SK-N-SH treated with all-trans-retinoic acid at 6 μM for 48 hours (cell line): ENCODE results near the gene ZNF214.

ENCODE experiments used
- ARNTL ChIP-seq: fragments of 450-650 bp; formaldehyde crosslinking; IDR thresholded peaks from 2 replicates; pipeline ENCODE4 v1.5.0; 2020; ENCODE audit warnings: low read depth, mild to moderate bottlenecking, moderate library complexity, borderline replicate concordance
- ESRRG ChIP-seq: fragments of 250-450 bp; sonication (Bioruptor Pico); IDR thresholded peaks from 2 replicates; pipeline ENCODE4 v1.6.1; 2021; ENCODE audit warnings: mild to moderate bottlenecking
- RARB ChIP-seq: fragments of 250-450 bp; sonication (Bioruptor Pico); IDR thresholded peaks from 2 replicates; pipeline ENCODE4 v1.8.0; 2021; ENCODE audit warnings: mild to moderate bottlenecking, moderate library complexity
- ZFP3 ChIP-seq: fragments of 250-450 bp; sonication (Bioruptor Pico); IDR thresholded peaks from 2 replicates; pipeline ENCODE4 v1.5.0; 2020; ENCODE audit warnings: mild to moderate bottlenecking, moderate library complexity
- ZFP30 ChIP-seq: fragments of 450-650 bp; formaldehyde crosslinking; IDR thresholded peaks from 2 replicates; pipeline ENCODE4 v1.5.0; 2022; ENCODE audit warnings: mild to moderate bottlenecking, moderate library complexity
- TF ChIP-seq, protein P1 (sequence below): fragments of 250-450 bp; sonication (Bioruptor Pico); IDR thresholded peaks from 2 replicates; pipeline ENCODE4 v1.8.0; 2021; ENCODE audit warnings: low read depth, mild to moderate bottlenecking, moderate library complexity, borderline replicate concordance
- TF ChIP-seq, protein P2 (sequence below): fragments of 250-450 bp; sonication (Bioruptor Pico); IDR thresholded peaks from 2 replicates; pipeline ENCODE4 v1.8.0; 2020; ENCODE audit warnings: mild to moderate bottlenecking, moderate library complexity, borderline replicate concordance
- TF ChIP-seq, protein P3 (sequence below): fragments of 250-450 bp; sonication (Bioruptor Pico); IDR thresholded peaks from 2 replicates; pipeline ENCODE4 v1.5.1; 2020; ENCODE audit warnings: low read depth, mild to moderate bottlenecking, moderate library complexity

DNA sequence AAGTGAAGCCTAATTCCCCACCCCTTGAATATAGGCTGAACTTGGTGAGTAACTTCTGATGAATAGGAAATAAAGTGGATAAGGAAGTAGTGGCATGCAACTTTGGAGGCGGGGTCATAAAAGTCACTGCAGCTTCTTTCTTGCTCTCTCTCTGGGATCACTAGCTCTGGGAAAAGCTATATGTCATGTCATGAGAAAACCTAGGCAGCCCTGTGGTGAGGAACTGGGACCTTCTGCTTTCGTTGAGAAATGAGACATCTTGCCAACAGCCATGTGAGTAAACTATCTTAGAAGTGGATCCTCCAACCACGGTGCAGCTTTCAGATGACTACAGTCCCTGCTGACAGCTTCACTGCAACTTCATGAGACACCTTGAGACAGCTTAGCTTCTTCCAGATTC lies 15.7 kb downstream of the ZNF214 start:
- TF ChIP-seq ESRRG (CRISPR knock-in tag) (no peak), ZFP30 (no peak), ZFP3 (CRISPR knock-in tag) (no peak), ARNTL (CRISPR knock-in tag) (no peak), RARB (no peak)
- TF ChIP-seq, protein P1, sequence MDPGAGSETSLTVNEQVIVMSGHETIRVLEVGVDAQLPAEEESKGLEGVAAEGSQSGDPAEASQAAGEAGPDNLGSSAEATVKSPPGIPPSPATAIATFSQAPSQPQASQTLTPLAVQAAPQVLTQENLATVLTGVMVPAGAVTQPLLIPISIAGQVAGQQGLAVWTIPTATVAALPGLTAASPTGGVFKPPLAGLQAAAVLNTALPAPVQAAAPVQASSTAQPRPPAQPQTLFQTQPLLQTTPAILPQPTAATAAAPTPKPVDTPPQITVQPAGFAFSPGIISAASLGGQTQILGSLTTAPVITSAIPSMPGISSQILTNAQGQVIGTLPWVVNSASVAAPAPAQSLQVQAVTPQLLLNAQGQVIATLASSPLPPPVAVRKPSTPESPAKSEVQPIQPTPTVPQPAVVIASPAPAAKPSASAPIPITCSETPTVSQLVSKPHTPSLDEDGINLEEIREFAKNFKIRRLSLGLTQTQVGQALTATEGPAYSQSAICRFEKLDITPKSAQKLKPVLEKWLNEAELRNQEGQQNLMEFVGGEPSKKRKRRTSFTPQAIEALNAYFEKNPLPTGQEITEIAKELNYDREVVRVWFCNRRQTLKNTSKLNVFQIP (CRISPR knock-in tag), result no peak
- TF ChIP-seq, protein P2, sequence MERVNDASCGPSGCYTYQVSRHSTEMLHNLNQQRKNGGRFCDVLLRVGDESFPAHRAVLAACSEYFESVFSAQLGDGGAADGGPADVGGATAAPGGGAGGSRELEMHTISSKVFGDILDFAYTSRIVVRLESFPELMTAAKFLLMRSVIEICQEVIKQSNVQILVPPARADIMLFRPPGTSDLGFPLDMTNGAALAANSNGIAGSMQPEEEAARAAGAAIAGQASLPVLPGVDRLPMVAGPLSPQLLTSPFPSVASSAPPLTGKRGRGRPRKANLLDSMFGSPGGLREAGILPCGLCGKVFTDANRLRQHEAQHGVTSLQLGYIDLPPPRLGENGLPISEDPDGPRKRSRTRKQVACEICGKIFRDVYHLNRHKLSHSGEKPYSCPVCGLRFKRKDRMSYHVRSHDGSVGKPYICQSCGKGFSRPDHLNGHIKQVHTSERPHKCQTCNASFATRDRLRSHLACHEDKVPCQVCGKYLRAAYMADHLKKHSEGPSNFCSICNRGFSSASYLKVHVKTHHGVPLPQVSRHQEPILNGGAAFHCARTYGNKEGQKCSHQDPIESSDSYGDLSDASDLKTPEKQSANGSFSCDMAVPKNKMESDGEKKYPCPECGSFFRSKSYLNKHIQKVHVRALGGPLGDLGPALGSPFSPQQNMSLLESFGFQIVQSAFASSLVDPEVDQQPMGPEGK (CRISPR knock-in tag), result no peak
- TF ChIP-seq, protein P3, sequence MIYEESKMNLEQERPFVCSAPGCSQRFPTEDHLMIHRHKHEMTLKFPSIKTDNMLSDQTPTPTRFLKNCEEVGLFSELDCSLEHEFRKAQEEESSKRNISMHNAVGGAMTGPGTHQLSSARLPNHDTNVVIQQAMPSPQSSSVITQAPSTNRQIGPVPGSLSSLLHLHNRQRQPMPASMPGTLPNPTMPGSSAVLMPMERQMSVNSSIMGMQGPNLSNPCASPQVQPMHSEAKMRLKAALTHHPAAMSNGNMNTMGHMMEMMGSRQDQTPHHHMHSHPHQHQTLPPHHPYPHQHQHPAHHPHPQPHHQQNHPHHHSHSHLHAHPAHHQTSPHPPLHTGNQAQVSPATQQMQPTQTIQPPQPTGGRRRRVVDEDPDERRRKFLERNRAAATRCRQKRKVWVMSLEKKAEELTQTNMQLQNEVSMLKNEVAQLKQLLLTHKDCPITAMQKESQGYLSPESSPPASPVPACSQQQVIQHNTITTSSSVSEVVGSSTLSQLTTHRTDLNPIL, result no peak
